Gastrocnemius medialis (tissue), 4 donors: Measurements from ENCODE around the gene RPL38. TPM values are rescaled to one million over a fixed set of nuclear protein-coding genes. Genes with fewer than 3 reads are reported as not detected.

ENCODE experiments used
- ATAC-seq, 2 donors: fragments of 150-250 bp; one replicate each; pipeline ENCODE4 v1.9.1; 2016
- DNase-seq, 2 donors: peaks; one replicate each; pipeline ENCODE4 v3.0.0-alpha.2; 2019
- H3K27ac ChIP-seq, 4 donors: fragments of 200-600 bp; sonication (generic); 1 replicate in 1 of 4; 2 replicates in 3 of 4; pipeline ENCODE4 v1.5.1; 2016 to 2018; ENCODE audit warnings: mild to moderate bottlenecking in 2 of 4, moderate library complexity in 1 of 4
- H3K27me3 ChIP-seq, 3 donors: fragments of 200-600 bp; sonication (generic) in 2 of 3; 1 replicate in 1 of 3; 2 replicates in 2 of 3; pipeline versions ENCODE4 v1.5.1 to v1.6.0; 2016 to 2019; ENCODE audit warnings: mild to moderate bottlenecking in 1 of 3, moderate library complexity in 1 of 3
- H3K36me3 ChIP-seq, 2 donors: fragments of 200-600 bp; sonication (generic) in 1 of 2; one replicate each; pipeline ENCODE4 v1.5.1; 2017 to 2018
- H3K4me1 ChIP-seq, 2 donors: fragments of 200-600 bp; sonication (generic) in 1 of 2; one replicate each; pipeline ENCODE4 v1.5.1; 2016 to 2017; ENCODE audit warnings: mild to moderate bottlenecking in 2 of 2
- H3K4me3 ChIP-seq, 4 donors: fragments of 200-600 bp; sonication (generic) in 3 of 4; 1 replicate in 1 of 4; 2 replicates in 3 of 4; pipeline ENCODE4 v1.5.1; 2016 to 2019; ENCODE audit warnings: mild to moderate bottlenecking in 2 of 4
- H3K9me3 ChIP-seq, 3 donors: fragments of 200-600 bp; sonication (generic) in 2 of 3; 1 replicate in 1 of 3; 2 replicates in 2 of 3; pipeline ENCODE4 v1.5.1; 2016 to 2019
- POLR2A ChIP-seq, 2 donors: fragments of 450-650 bp; IDR thresholded peaks; one replicate each; pipeline ENCODE4 v1.6.1; 2017; ENCODE audit warnings: antibody characterized with exemption in 2 of 2, mild to moderate bottlenecking in 2 of 2, moderate library complexity in 2 of 2
- in situ Hi-C, 4 donors: fragments of 200-750 bp; cut with MboI; loops; one replicate each; pipeline versions ENCODE4 v1.15.0 to v1.8.0; 2017; ENCODE audit warnings: low sequenced_read_pairs in 4 of 4
- intact Hi-C: fragments of 100-400 bp; cut with DNase I; formaldehyde crosslinking; loops from one replicate; pipeline ENCODE4 v1.15.1; 2023; ENCODE audit warnings: low total_unique reads
- total RNA-seq, 4 donors: library from RNA; depleted of rRNA; stranded (reverse); fragments of >200 nt; gene quantifications; one replicate each; pipeline versions ENCODE4 v1.1.0 to v1.2.3, GENCODE V29; 2016
- TF ChIP-seq, protein P1 (sequence below), 5 experiments: fragments of 450-650 bp in 3 of 5; fragments of 200-600 bp in 2 of 5; sonication (generic) in 2 of 5; IDR thresholded peaks in 4 of 5; conservative IDR thresholded peaks in 1 of 5; 1 replicate in 4 of 5; 2 replicates in 1 of 5; pipeline ENCODE4 v1.5.1; 2016 to 2019; ENCODE audit warnings: antibody characterized with exemption in 5 of 5, mild to moderate bottlenecking in 3 of 5, moderate library complexity in 3 of 5

The RPL38 gene
- total RNA-seq, 4 donors from 2014 or later, result 346 to 472 (median 443) TPM

DNA sequence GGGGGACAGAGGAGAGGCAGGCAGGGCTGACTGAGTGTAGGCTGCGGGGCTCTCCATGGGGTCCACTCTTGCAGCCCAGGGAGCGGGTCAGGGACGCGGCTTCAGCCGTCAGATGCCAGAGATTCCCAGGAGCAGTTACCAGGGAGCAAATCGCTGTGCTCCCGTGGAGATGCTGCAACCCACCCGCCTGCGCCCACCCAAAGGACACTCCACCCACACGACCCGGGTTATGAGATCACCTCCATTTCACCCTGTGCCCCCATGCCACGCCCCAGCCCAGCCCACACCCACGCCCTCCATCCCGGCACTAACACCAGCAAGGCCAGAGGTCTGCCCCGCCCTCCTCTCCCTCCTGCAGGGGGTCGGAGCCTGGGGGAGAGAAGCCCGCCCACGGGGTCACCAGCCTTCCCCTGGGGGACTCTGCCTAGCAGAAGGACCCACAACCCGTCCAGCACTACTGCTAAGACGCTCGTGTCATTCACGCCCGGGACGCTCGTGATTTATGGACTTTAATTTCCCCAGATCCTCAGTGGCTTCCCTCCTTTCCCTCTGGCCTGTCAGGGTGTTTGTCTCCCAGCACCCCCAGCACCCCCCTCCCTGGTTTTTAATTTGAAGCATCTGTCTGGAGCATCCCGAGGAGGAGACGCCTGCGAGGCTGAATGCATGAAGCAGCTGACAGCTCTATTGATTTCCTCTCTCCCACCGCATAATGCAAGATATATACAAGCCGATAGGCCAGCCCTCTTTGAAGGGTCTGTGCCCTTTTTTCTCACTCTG lies 6.7 kb upstream of the RPL38 start:
- DNase-seq (no peak), ATAC-seq (no peak)
- Histone ChIP-seq H3K4me3 (no peak overlapping the region), H3K27me3 (peaks cover 12 to 33% (median 17%) of the 10 kb centered on the region in 3 donors), H3K36me3 (no peaks in the 10 kb centered on the region), H3K4me1 (no peaks in the 10 kb centered on the region), H3K27ac (no peak overlapping the region), H3K9me3 (no peaks in the 10 kb centered on the region)
- TF ChIP-seq, protein P1, sequence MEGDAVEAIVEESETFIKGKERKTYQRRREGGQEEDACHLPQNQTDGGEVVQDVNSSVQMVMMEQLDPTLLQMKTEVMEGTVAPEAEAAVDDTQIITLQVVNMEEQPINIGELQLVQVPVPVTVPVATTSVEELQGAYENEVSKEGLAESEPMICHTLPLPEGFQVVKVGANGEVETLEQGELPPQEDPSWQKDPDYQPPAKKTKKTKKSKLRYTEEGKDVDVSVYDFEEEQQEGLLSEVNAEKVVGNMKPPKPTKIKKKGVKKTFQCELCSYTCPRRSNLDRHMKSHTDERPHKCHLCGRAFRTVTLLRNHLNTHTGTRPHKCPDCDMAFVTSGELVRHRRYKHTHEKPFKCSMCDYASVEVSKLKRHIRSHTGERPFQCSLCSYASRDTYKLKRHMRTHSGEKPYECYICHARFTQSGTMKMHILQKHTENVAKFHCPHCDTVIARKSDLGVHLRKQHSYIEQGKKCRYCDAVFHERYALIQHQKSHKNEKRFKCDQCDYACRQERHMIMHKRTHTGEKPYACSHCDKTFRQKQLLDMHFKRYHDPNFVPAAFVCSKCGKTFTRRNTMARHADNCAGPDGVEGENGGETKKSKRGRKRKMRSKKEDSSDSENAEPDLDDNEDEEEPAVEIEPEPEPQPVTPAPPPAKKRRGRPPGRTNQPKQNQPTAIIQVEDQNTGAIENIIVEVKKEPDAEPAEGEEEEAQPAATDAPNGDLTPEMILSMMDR (IDR thresholded peaks at IDR 0.05 in 4 of 5, conservative IDR thresholded peaks at IDR 0.05 in 1 of 5), result no peak
- TF ChIP-seq POLR2A (IDR thresholded peaks at IDR 0.05), result no peak
- in situ Hi-C loops, result no loop called here
- intact Hi-C loops, result no loop called here

DNA sequence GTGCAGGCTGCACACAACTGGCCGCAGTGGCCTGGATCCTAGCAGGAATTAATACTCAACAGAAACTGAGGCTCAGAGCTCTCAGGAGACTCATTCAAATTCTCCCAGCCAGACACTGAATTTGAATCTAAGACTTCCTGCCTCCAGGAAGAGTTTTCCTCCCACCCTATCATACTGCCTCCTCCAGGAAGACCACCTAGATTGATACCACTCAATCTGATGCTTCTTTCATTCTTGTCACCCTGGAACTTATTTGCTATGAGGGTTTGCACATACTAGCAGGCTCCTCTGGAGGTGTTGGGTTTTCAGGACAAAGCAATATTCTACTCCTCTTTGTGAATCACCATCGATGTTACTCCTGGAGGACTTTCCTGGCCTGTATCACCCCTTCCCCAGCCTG lies 5.7 kb upstream of the RPL38 start:
- intact Hi-C loops, result no loop called here
- no peaks in the 10 kb centered on the region for H3K4me1 ChIP-seq

DNA sequence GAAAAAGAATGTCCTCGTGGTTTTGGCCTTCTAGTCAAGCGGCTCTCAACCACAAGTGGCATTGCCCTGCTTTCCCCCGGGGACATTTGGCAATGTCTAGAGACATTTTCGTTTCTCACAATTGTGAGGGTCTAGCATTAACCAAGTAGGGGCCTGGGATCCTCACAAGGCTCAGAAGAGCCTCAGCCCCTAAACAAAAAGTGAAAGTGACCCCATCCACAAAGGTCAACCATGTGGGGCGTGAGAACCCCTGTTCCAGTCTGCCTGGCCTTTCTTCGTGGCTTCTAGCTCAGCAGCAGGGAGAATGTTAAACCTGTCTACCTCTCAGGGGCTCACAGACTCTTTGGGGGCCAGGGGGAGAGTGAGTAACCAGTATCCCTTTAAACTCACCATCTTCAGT lies 4.8 kb upstream of the RPL38 start:
- no peak for ATAC-seq
- intact Hi-C loops (no loop called here), in situ Hi-C loops (no loop called here)
- H3K4me1 ChIP-seq, result no peaks in the 10 kb centered on the region
- H3K36me3 ChIP-seq, result no peaks in the 10 kb centered on the region
- no peak for DNase-seq
- TF ChIP-seq, protein P1 (IDR thresholded peaks at IDR 0.05 in 4 of 5, conservative IDR thresholded peaks at IDR 0.05 in 1 of 5), result no peak
- no peak for TF ChIP-seq POLR2A (IDR thresholded peaks at IDR 0.05)
- H3K27me3 ChIP-seq, result peaks cover 12 to 33% (median 17%) of the 10 kb centered on the region in 3 donors
- H3K4me3 ChIP-seq, result no peak overlapping the region
- H3K9me3 ChIP-seq, result no peaks in the 10 kb centered on the region
- no peak overlapping the region for H3K27ac ChIP-seq

More for the DNA sequence above, 5.7 kb upstream of the RPL38 start:
- peaks cover 12 to 33% (median 17%) of the 10 kb centered on the region in 3 donors for H3K27me3 ChIP-seq
- in situ Hi-C loops, result no loop called here
- H3K27ac ChIP-seq, result no peak overlapping the region
- no peaks in the 10 kb centered on the region for H3K9me3 ChIP-seq
- no peak overlapping the region for H3K4me3 ChIP-seq
- TF ChIP-seq POLR2A (IDR thresholded peaks at IDR 0.05), result no peak
- TF ChIP-seq, protein P1 (IDR thresholded peaks at IDR 0.05 in 4 of 5, conservative IDR thresholded peaks at IDR 0.05 in 1 of 5), result no peak
- no peak for ATAC-seq
- DNase-seq, result no peak
- no peaks in the 10 kb centered on the region for H3K36me3 ChIP-seq

DNA sequence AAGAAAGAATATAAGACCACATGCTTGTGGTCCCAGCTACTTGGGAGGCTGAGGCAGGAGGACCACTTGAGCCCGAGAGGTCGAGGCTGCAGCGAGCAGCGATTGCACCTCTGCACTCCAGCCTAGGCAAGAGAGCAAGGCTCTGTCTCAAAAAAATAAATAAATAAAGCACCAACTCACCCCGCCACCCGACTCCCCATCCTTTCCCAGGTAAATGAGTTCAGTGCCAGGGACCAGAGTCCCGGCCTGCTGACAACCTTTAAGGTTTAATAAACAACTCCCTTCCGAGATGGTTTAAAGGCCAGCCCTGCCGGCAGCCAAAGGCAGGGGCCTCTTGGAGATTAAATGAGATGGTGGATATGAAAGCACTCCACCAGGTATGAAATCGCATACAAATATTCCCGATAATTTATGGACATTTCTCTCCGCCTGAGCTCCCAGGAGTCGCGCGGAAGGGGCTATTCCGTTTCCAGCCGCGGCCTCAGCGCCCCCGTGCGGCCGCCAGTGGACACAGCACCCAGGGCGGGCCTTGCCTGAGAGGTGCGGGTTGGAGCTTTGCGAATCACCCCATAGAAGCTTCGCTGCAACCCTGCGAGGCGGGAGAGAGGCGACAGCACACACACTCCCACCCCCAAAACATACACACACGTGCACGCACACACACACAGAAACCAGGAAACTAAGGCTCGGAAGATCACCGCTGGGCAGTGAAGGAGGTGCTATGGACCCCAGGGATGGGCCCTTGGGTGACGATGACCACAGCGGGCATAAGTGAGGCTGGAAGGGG lies 4.0 kb upstream of the RPL38 start:
- intact Hi-C loops (no loop called here), in situ Hi-C loops (loop anchor here in 3 of 4 donors (10.0 to 25.0 kb wide), 3 partner anchors 163 to 288 kb away; partner anchors contain the start of genes BTBD17 (in 3 of the 3) and GPR142 (in 3 of the 3))
- no peaks in the 10 kb centered on the region for H3K9me3 ChIP-seq
- ATAC-seq, result peak in 1 of 2 donors; percentile 33
- peak overlapping the region in 3 of 4 donors; percentile 7 to 55 (median 13) for H3K4me3 ChIP-seq
- peaks cover 4% of the 10 kb centered on the region in 2 donors for H3K4me1 ChIP-seq
- DNase-seq, result peak in 1 of 2 donors; percentile 31
- H3K27me3 ChIP-seq, result peaks cover 12 to 33% (median 17%) of the 10 kb centered on the region in 3 donors
- no peak overlapping the region for H3K27ac ChIP-seq
- H3K36me3 ChIP-seq, result no peaks in the 10 kb centered on the region
- TF ChIP-seq, protein P1 (IDR thresholded peaks at IDR 0.05 in 4 of 5, conservative IDR thresholded peaks at IDR 0.05 in 1 of 5), result peak; percentile 50 to 95 (median 81)
- TF ChIP-seq POLR2A (IDR thresholded peaks at IDR 0.05), result no peak
